SK-N-SH (cell line): ENCODE results near the gene SYNM. TPM values are rescaled to one million over a fixed set of nuclear protein-coding genes. Genes with fewer than 3 reads are reported as not detected.

Experiments
- CTCF ChIA-PET: fragments of 300-600, 350-600 bp; formaldehyde crosslinking; extraction: SDS; loops from one replicate; lab custom pipeline; 2021; lab: Yijun Ruan, JAX
- POLR2A ChIA-PET: fragments of 350-600 bp; sonication (Branson Sonifier 250); formaldehyde crosslinking; extraction: SDS; loops from one replicate; lab custom pipeline; 2020; ENCODE audit warnings: antibody characterized with exemption, inconsistent platforms; lab: Yijun Ruan, JAX
- DNase-seq: peaks from one replicate; pipeline ENCODE4 v3.0.0; 2012
- H2AFZ ChIP-seq: fragments of 200-600 bp; sonication (generic); 2 replicates; pipeline ENCODE4 v1.8.1; 2016; ENCODE audit warnings: antibody characterized with exemption, mild to moderate bottlenecking, low read depth
- H3F3A ChIP-seq: fragments of 200-600 bp; sonication (generic); replicated peaks from 2 replicates; pipeline ENCODE3; 2016; ENCODE audit warnings: antibody characterized with exemption, mild to moderate bottlenecking; ENCODE audit not compliant: insufficient read depth
- H3K27ac ChIP-seq, 2 experiments: fragments of 200-500 bp in 1 of 2; fragments of 200-600 bp in 1 of 2; sonication (Bioruptor generic) in 1 of 2; sonication (generic), shearing (Covaris generic) in 1 of 2; 2 replicates each; pipeline versions ENCODE4 v1.5.1 to v1.6.1; 2014 to 2016; ENCODE audit warnings: low read depth in 2 of 2, inconsistent platforms in 1 of 2, low read length in 1 of 2, mild to moderate bottlenecking in 1 of 2, mixed read lengths in 1 of 2
- H3K27me3 ChIP-seq: fragments of 200-600 bp; sonication (generic), shearing (Covaris generic); 2 replicates; pipeline ENCODE4 v1.6.1; 2016; ENCODE audit warnings: mixed run types; ENCODE audit not compliant: insufficient read depth
- H3K36me3 ChIP-seq, 2 experiments: fragments of 200-500 bp in 1 of 2; fragments of 200-600 bp in 1 of 2; sonication (Bioruptor generic) in 1 of 2; sonication (generic) in 1 of 2; replicated peaks in 1 of 2; 2 replicates each; pipeline versions ENCODE3 to v1.5.1; 2014 to 2016; ENCODE audit warnings: low read length in 1 of 2, mild to moderate bottlenecking in 1 of 2; ENCODE audit not compliant: insufficient read depth in 2 of 2, control insufficient read depth in 1 of 2
- H3K4me1 ChIP-seq, 2 experiments: fragments of 200-500 bp in 1 of 2; fragments of 200-600 bp in 1 of 2; sonication (Bioruptor generic) in 1 of 2; sonication (generic), shearing (Covaris generic) in 1 of 2; 2 replicates each; pipeline versions ENCODE4 v1.5.1 to v1.6.1; 2014 to 2016; ENCODE audit warnings: low read depth in 1 of 2, low read length in 1 of 2, mixed run types in 1 of 2; ENCODE audit not compliant: insufficient read depth in 2 of 2, control insufficient read depth in 1 of 2
- H3K4me2 ChIP-seq: fragments of 200-600 bp; sonication (generic), shearing (Covaris generic); 2 replicates; pipeline ENCODE4 v1.6.1; 2017; ENCODE audit warnings: mixed run types
- H3K4me3 ChIP-seq, 2 experiments: fragments of 200-500 bp in 1 of 2; fragments of 200-600 bp in 1 of 2; sonication (Bioruptor generic) in 1 of 2; sonication (generic), shearing (Covaris generic) in 1 of 2; 2 replicates each; pipeline versions ENCODE4 v1.5.1 to v1.8.1; 2014 to 2016; ENCODE audit warnings: low read depth in 2 of 2, inconsistent platforms in 1 of 2, low read length in 1 of 2, mild to moderate bottlenecking in 1 of 2, mixed read lengths in 1 of 2, moderate library complexity in 1 of 2
- H3K79me2 ChIP-seq: fragments of 200-600 bp; sonication (generic); 2 replicates; pipeline ENCODE4 v1.8.1; 2017; ENCODE audit warnings: mild to moderate bottlenecking; ENCODE audit not compliant: insufficient read depth
- H3K9ac ChIP-seq: fragments of 200-600 bp; sonication (generic); 2 replicates; pipeline ENCODE4 v1.6.1; 2017; ENCODE audit warnings: mixed run types
- H3K9me2 ChIP-seq: fragments of 200-600 bp; sonication (generic); 2 replicates; pipeline ENCODE4 v1.6.1; 2017; ENCODE audit warnings: mixed run types
- H3K9me3 ChIP-seq: fragments of 200-600 bp; sonication (generic); 2 replicates; pipeline ENCODE4 v1.6.1; 2017; ENCODE audit warnings: mixed run types, mild to moderate bottlenecking, moderate library complexity
- H4K20me1 ChIP-seq: fragments of 200-600 bp; sonication (generic); 2 replicates; pipeline ENCODE4 v1.6.1; 2017; ENCODE audit warnings: mild to moderate bottlenecking, mixed run types; ENCODE audit not compliant: insufficient read depth
- CHD2 ChIP-seq: fragments of 150-350 bp; IDR thresholded peaks from 2 replicates; pipeline ENCODE4 v1.6.1; 2018; ENCODE audit warnings: low read length; ENCODE audit not compliant: partially characterized antibody
- CTCF ChIP-seq: fragments of 200-600 bp; sonication (generic); IDR thresholded peaks from 2 replicates; pipeline ENCODE4 v1.6.1; 2017; ENCODE audit warnings: antibody characterized with exemption, mild to moderate bottlenecking, moderate library complexity
- ELF1 ChIP-seq: IDR thresholded peaks from 2 replicates; pipeline ENCODE4 v1.4.0; 2012
- EP300 ChIP-seq, 2 experiments: IDR thresholded peaks; 2 replicates each; pipeline versions ENCODE4 v1.4.0 to v1.6.1; 2012; ENCODE audit warnings: borderline replicate concordance in 1 of 2, low read depth in 1 of 2, low read length in 1 of 2
- EZH2phosphoT487 ChIP-seq: fragments of 200-600 bp; sonication (generic); IDR thresholded peaks from 2 replicates; pipeline ENCODE4 v1.6.1; 2017; ENCODE audit warnings: low read depth, mixed run types, mild to moderate bottlenecking, antibody characterized with exemption, moderate library complexity, borderline replicate concordance
- FOSL2 ChIP-seq: IDR thresholded peaks from 2 replicates; pipeline ENCODE4 v1.4.0; 2012; ENCODE audit warnings: low read depth, mild to moderate bottlenecking, moderate library complexity, borderline replicate concordance
- FOXJ3 ChIP-seq: sonication (generic); formaldehyde crosslinking; IDR thresholded peaks from 2 replicates; pipeline ENCODE4 v1.5.1; 2020; ENCODE audit warnings: mild to moderate bottlenecking, missing genetic modification reagents
- FOXM1 ChIP-seq: IDR thresholded peaks from 2 replicates; pipeline ENCODE4 v1.4.0; 2012; ENCODE audit warnings: low read depth, mild to moderate bottlenecking
- IRF3 ChIP-seq: fragments of 150-350 bp; IDR thresholded peaks from 2 replicates; pipeline ENCODE4 v1.6.1; 2016; ENCODE audit warnings: mild to moderate bottlenecking, low read depth, low read length
- JUND ChIP-seq: IDR thresholded peaks from 2 replicates; pipeline ENCODE4 v1.4.0; 2012
- MEF2A ChIP-seq: IDR thresholded peaks from 2 replicates; pipeline ENCODE4 v1.4.0; 2012; ENCODE audit warnings: low read depth, borderline replicate concordance
- NRF1 ChIP-seq: IDR thresholded peaks from 2 replicates; pipeline ENCODE4 v1.6.1; 2012; ENCODE audit warnings: low read depth, mild to moderate bottlenecking, low read length
- PBX3 ChIP-seq: IDR thresholded peaks from 2 replicates; pipeline ENCODE4; 2012
- RCOR1 ChIP-seq: fragments of 150-350 bp; IDR thresholded peaks from 2 replicates; pipeline ENCODE4 v1.6.1; 2017; ENCODE audit warnings: antibody characterized with exemption, low read length
- REST ChIP-seq: IDR thresholded peaks from 2 replicates; pipeline ENCODE4 v1.6.1; 2012; ENCODE audit warnings: mild to moderate bottlenecking, low read depth, low read length, moderate library complexity
- RFX5 ChIP-seq: IDR thresholded peaks from 2 replicates; pipeline ENCODE4 v1.6.1; 2012; ENCODE audit warnings: mild to moderate bottlenecking, improper control_type of control experiment, low read length
- RXRA ChIP-seq: IDR thresholded peaks from 2 replicates; pipeline ENCODE4 v1.4.0; 2012; ENCODE audit warnings: low read depth, mild to moderate bottlenecking, borderline replicate concordance
- SIN3A ChIP-seq: IDR thresholded peaks from 2 replicates; pipeline ENCODE4 v1.6.1; 2012; ENCODE audit warnings: low read depth, mild to moderate bottlenecking, low read length, moderate library complexity, borderline replicate concordance
- TCF12 ChIP-seq: IDR thresholded peaks from 2 replicates; pipeline ENCODE4 v1.4.0; 2012
- TEAD4 ChIP-seq: IDR thresholded peaks from 2 replicates; pipeline ENCODE4 v1.4.0; 2012; ENCODE audit warnings: mild to moderate bottlenecking, borderline replicate concordance; ENCODE audit not compliant: insufficient read depth
- YY1 ChIP-seq: IDR thresholded peaks from 2 replicates; pipeline ENCODE4 v1.4.0; 2012; ENCODE audit warnings: low read depth, mild to moderate bottlenecking
- ZBTB33 ChIP-seq: IDR thresholded peaks from 2 replicates; pipeline ENCODE4 v1.4.0; 2012; ENCODE audit warnings: low read depth, borderline replicate concordance
- WGBS: methylation state at CpG from one replicate; pipeline ENCODE4 v1.1.6; 2017; ENCODE audit warnings: low lambda C conversion rate; 5-methylcytosine and 5-hydroxymethylcytosine counted together
- polyA plus RNA-seq, 3 experiments: library from polyadenylated mRNA; depleted of rRNA; stranded (reverse); fragments of >200 nt; gene quantifications; 2 replicates each; pipeline ENCODE4 v1.2.3, GENCODE V29; 2012

Gene SYNM
- polyA plus RNA-seq, 1 of the 3 experiments (the other 2 are of a cell fraction), result 5.0 TPM

GRCh38 chr15:99123713-99124451, 19.0 kb downstream of the SYNM start (continued):
- TF ChIP-seq PBX3, result peak; percentile 61
- TF ChIP-seq FOXM1, result peak; percentile 84
- TF ChIP-seq JUND, result peak; percentile 85
- TF ChIP-seq TCF12, result peak; percentile 92
- no peak for TF ChIP-seq NRF1
- peak; percentile 93 for TF ChIP-seq RCOR1
- TF ChIP-seq EP300 (IDR thresholded peaks at IDR 0.05; ENCODE audit: borderline replicate concordance in 1 of 2, low read depth in 1 of 2, low read length in 1 of 2), result peak; percentile 89
- TF ChIP-seq MEF2A, result peak; percentile 97
- peak; percentile 67 for TF ChIP-seq FOSL2

GRCh38 chr15:99124641-99125040, 19.8 kb downstream of the SYNM start:
- Histone ChIP-seq H3F3A (peaks cover 27% of the 10 kb centered on the region), H3K36me3 (peaks cover 3 to 16% of the 10 kb centered on the region in 2 experiments), H3K9ac (no peak overlapping the region), H2AFZ (peak overlapping the region; percentile 75; the same call in 1 of the 2 replicates), H3K27me3 (no peaks in the 10 kb centered on the region), H4K20me1 (no peaks in the 10 kb centered on the region), H3K79me2 (no peaks in the 10 kb centered on the region), H3K9me2 (no peaks in the 10 kb centered on the region), H3K9me3 (no peaks in the 10 kb centered on the region), H3K4me3 (no peak overlapping the region), H3K4me2 (peak overlapping the region; percentile 86), H3K4me1 (peaks cover 14 to 55% of the 10 kb centered on the region in 2 experiments), H3K27ac (peak overlapping the region; percentile 95 to 100)
- ChIA-PET CTCF (interaction anchor here (1.4 to 9.7 kb wide), 5 partner anchors 11 to 110 kb away, joined by 3 to 102 read pairs (median 6); partner anchors contain the start of gene SYNM), POLR2A (no interaction called here)
- 89% methylated on average over 6 of the region's 8 CpGs for WGBS
- no peak for DNase-seq
- no peak for TF ChIP-seq CHD2
- no peak for TF ChIP-seq SIN3A
- no peak for TF ChIP-seq FOXJ3 (CRISPR knock-in tag)
- TF ChIP-seq TEAD4, result no peak
- no peak for TF ChIP-seq RXRA
- no peak for TF ChIP-seq RFX5
- TF ChIP-seq NRF1, result no peak
- no peak for TF ChIP-seq REST
- no peak for TF ChIP-seq TCF12
- no peak for TF ChIP-seq ZBTB33
- no peak for TF ChIP-seq ELF1
- TF ChIP-seq RCOR1, result no peak
- no peak for TF ChIP-seq CTCF
- TF ChIP-seq EZH2phosphoT487, result no peak
- no peak for TF ChIP-seq IRF3
- TF ChIP-seq YY1, result no peak
